Measurements from ENCODE around the gene TRPC4. TPM values are rescaled to one million over a fixed set of nuclear protein-coding genes. Genes with fewer than 3 reads are reported as not detected.
A peak's percentile ranks its signal among the peaks of the same experiment; 100 is the strongest.
"Not testable (repeated sequence)": the region's sequence is repeated elsewhere in the genome, so short reads cannot be mapped to it uniquely, and the experiment has no call there.

TRPC4 gene
- total RNA-seq, 1 donor from 2014 or later = 14.7 TPM

DNA sequence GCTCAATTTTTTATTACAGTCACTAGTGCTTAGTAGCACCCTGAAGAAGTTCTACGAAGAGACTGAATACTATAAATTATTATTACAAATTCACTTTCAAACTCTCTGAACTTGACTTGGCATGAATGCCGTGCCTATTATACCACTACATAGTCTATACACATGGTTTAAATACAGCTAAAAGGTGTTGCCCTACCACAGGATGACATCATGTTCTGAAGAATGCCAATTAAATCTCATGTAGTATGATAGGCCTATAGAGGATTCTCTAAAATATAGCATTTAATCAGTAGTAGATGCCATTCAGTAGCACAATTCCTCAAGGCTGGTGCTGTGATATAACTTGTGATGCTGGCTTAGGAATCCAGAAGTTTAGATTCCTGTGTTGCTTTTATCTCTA lies 254.3 kb downstream of the TRPC4 start:
- FAIRE-seq = no peak
- DNase-seq (ENCODE audit: low spot score in 2 of 2) = no peak

DNA sequence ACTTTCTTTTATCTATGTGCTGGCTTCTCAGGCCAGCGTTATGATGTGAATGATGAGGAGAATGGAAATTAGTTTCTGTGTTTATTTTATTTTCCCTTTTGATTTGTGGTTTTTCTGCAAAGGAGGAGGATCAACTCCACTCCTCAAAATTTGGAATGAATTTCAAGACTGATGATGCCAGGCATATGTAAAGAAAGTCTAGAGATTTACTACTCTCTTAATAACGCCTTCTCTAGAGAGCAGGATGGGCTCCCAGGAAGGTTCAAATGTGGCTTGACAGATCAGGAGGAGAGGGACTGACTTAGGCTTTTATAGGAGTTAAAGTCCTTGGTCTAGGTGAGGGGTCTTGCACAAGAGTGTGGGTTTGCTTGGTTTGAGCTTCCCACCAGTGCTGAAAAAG lies 255.9 kb downstream of the TRPC4 start:
- DNase-seq (ENCODE audit: low spot score in 2 of 2) (no peak), FAIRE-seq (no peak)

DNA sequence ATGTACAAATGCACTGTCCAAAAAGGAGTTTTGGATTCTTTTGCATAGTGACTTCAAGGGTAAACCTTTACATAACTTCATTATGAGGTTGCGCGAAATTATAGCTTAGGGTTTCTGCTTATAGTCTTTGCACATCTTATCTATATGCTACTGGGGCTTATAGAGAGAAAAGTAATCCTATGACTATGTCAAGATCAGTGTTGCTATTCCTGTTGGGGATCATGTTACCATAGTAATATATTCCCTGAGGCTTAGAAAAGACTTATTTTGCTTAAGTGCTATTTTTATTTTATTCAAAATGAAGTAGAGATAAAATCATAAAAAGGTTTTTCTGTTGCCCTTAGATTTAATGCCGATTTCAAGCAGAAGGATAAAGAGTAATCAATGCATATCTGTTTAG lies 256.3 kb downstream of the TRPC4 start:
- no peak for DNase-seq (ENCODE audit: low spot score in 2 of 2)
- no peak for FAIRE-seq

DNA sequence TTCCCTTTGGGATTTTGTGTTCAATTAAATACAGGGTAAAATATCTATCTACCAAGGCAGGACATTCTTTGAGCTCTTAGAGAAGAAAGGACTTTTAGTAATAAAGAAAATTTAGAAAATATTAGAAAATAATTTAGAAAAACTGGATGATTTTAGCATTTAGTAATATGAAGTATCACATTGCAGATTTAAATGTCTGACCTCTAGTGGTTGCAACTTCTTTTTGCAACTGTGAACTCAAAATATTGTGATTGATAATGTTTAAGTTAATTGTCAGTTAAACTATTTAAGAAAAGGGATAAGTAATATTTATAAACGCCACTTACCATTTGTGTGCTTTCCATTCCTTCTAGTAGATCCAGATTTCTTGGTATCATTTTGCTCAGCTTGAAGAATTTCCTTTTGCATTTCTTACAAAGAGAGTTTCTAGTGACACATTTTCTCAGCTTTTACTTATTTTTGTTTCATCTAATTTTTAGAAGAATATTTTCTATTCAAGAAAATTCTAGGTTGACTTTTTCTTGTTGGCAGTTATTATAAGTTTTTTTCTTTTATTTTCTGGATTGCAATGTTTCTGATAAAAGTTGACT lies 260.7 kb downstream of the TRPC4 start:
- FAIRE-seq (peak; percentile 73), DNase-seq (ENCODE audit: low spot score in 2 of 2) (no peak)

GRCh38 chr13:37602733-37603381 lies 266.7 kb downstream of the TRPC4 start:
- FAIRE-seq = peak; percentile 92
- DNase-seq (ENCODE audit: low spot score in 2 of 2) = peak in 1 of 2 donors; percentile 5

- FAIRE-seq (no peak), DNase-seq (ENCODE audit: low spot score in 2 of 2) (no peak)
These were observed 267.7 kb downstream of the TRPC4 start for GRCh38 chr13:37601648-37602440.

DNA sequence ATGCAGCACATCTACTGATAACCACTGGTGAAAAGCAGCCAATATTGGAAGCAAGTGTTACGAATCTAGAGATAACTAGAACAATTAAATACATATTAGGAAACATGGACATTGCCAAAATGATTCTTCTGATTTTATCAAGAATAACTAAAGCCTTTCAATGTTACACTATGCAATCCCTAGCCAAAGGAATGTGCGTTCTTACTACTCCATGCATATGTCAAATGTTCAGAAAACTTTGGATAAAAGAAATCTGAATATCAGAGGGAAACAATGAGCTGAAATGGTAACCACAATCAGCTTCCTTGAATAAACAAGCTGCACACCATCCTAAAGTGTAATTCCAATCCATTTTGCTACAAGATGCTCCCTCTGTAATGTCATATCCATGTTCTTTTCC lies 270.1 kb downstream of the TRPC4 start:
- FAIRE-seq (no peak), DNase-seq (ENCODE audit: low spot score in 2 of 2) (no peak)

DNA sequence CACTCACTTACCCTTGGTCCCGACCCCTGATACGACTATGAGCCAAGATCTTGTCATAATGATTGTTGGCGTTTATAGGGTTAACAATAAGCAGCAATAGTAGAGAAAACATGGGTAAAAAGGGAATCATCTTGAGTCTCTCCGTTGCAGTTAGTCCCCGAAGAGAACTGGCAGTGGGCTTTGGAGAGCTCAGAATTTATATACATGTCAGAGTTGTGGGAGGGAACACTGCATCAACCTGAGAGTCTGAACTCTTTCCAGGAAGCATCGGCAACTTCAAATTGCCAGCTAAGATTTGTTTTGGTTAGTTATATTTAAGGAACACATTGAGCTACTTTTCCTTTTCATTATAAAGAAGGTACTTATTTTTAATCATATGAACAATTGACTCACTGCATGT lies 271.0 kb downstream of the TRPC4 start, which contains the start of gene POSTN:
Gene POSTN, minus strand, starts transcription at position 172 of the 400 bp plus-strand sequence. Its CDS starts 42 bp downstream, at position 130.
- no peak for FAIRE-seq

GRCh38 chr13:37597477-37598025 lies 272.0 kb downstream of the TRPC4 start:
- no peak for FAIRE-seq

More for the DNA sequence above, 271.0 kb downstream of the TRPC4 start, which contains the start of gene POSTN:
- no peak for DNase-seq (ENCODE audit: low spot score in 2 of 2)

GRCh38 chr13:37596805-37597204 lies 272.8 kb downstream of the TRPC4 start:
- no peak for FAIRE-seq
- no peak for DNase-seq (ENCODE audit: low spot score in 2 of 2)

More at GRCh38 chr13:37597477-37598025, 272.0 kb downstream of the TRPC4 start:
- DNase-seq (ENCODE audit: low spot score in 2 of 2) = no peak

DNA sequence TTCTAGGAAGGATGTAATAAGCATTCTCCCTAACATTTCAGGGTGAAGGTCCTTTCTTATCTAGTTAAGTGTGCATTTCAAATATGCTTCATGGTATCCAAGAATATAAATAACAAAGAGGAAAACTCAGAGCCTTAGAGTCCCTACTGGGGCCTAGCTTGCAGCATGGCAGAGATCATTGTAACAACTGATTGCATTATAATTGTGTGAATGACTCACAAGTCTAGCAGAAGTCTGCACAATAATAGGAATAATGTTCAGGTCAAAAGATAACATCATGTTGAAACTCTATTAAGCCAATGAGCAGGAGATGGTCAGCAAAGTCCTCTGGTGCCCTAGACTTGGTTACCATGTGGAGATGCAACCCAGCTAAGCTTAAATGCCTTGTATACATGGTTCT lies 274.4 kb downstream of the TRPC4 start:
- no peak for FAIRE-seq
- no peak for DNase-seq (ENCODE audit: low spot score in 2 of 2)

- FAIRE-seq = no peak
- DNase-seq (ENCODE audit: low spot score in 2 of 2) = no peak
These were observed 275.0 kb downstream of the TRPC4 start for GRCh38 chr13:37594550-37594949.

DNA sequence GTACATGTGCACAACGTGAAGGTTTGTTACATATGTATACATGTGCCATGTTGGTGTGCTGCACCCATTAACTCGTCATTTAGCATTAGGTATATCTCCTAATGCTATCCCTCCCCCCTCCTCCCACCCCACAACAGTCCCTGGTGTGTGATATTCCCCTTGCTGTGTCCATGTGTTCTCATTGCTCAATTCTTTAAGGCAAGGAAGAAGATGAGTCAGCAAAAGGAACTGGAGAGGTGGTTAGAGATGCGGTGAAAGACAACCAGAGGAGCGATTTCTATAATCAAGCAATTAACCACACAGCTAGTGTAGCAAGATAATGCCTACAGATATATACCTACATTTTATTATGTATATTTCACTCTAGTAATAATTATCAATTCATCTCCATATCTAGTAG lies 280.2 kb downstream of the TRPC4 start:
- not testable (repeated sequence) for FAIRE-seq; DNase-seq (ENCODE audit: low spot score in 2 of 2)

- no peak for FAIRE-seq
These were observed 282.3 kb downstream of the TRPC4 start for GRCh38 chr13:37587236-37587635.

More at GRCh38 chr13:37587236-37587635, 282.3 kb downstream of the TRPC4 start:
- no peak for DNase-seq (ENCODE audit: low spot score in 2 of 2)

Small RNA genes within 50 kb of the gene (small RNA-seq; reads per million reads assigned to genes)
- gene RNA5SP26 = not detected
